Fibroblast of the aortic adventitia (primary cell): ENCODE measurements around the gene CKS2. TPM values are rescaled to one million over a fixed set of nuclear protein-coding genes. Genes with fewer than 3 reads are reported as not detected.

Source experiments
- DNase-seq: peaks from one replicate; pipeline ENCODE4 v3.0.0-alpha.2; 2010; ENCODE audit warnings: low read depth
- H3K4me3 ChIP-seq: 2 replicates; pipeline ENCODE4 v1.5.1; 2011; ENCODE audit warnings: low read depth, mild to moderate bottlenecking, control low read depth, low read length, moderate library complexity
- total RNA-seq: library from RNA; depleted of rRNA; stranded (reverse); fragments of >200 nt; gene quantifications from 2 replicates; pipeline ENCODE4 v1.2.3, GENCODE V29; 2012; ENCODE audit warnings: low replicate concordance
- TF ChIP-seq, protein P1 (sequence below): IDR thresholded peaks from 2 replicates; pipeline ENCODE4 v1.5.1; 2011; ENCODE audit warnings: mild to moderate bottlenecking, low read length, control low read depth, inconsistent platforms; ENCODE audit not compliant: insufficient read depth

The CKS2 gene
- total RNA-seq, 1 donor: 104 TPM

DNA sequence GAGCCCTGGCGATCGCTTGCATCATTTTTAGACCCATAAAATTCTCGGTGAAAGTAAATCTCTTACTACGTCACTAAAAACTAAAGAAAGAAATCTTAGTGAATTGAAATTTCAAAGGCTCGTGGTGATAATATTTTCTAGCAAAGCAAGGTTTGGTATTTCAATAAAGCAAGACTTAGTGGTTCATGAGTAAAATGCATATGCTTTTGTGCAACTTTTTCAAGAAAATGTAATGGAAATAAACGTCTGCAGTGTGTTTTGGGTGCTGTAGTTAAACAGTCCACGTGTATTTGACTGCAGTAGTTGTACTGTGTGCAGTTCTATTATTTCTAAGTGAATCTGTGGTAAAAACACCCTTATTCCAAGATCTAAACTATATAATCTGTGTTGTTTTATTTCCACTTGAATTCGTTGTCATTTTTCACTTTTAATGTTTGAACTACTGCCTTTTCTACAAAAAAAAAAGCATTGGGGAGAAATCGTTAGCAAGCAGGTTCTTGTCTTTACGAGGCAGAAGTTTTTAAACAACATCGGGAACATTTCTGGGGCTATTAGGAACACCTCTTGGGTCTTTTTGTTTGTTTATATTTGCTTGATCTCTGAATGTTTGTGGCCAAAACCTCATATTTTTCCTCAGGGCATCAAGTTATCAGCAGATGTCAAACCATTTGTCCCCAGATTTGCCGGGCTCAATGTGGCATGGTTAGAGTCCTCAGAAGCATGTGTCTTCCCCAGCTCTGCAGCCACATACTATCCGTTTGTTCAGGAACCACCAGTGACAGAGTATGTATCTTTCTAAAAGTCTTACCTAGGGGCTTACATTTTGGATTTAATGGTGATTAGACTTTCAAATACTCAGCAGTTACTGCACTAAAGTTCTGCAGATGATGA, 8.3 kb downstream of the CKS2 start:
- DNase-seq: no peak
- TF ChIP-seq, protein P1, sequence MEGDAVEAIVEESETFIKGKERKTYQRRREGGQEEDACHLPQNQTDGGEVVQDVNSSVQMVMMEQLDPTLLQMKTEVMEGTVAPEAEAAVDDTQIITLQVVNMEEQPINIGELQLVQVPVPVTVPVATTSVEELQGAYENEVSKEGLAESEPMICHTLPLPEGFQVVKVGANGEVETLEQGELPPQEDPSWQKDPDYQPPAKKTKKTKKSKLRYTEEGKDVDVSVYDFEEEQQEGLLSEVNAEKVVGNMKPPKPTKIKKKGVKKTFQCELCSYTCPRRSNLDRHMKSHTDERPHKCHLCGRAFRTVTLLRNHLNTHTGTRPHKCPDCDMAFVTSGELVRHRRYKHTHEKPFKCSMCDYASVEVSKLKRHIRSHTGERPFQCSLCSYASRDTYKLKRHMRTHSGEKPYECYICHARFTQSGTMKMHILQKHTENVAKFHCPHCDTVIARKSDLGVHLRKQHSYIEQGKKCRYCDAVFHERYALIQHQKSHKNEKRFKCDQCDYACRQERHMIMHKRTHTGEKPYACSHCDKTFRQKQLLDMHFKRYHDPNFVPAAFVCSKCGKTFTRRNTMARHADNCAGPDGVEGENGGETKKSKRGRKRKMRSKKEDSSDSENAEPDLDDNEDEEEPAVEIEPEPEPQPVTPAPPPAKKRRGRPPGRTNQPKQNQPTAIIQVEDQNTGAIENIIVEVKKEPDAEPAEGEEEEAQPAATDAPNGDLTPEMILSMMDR: no peak
- peak overlapping the region; percentile 80 for H3K4me3 ChIP-seq

DNA sequence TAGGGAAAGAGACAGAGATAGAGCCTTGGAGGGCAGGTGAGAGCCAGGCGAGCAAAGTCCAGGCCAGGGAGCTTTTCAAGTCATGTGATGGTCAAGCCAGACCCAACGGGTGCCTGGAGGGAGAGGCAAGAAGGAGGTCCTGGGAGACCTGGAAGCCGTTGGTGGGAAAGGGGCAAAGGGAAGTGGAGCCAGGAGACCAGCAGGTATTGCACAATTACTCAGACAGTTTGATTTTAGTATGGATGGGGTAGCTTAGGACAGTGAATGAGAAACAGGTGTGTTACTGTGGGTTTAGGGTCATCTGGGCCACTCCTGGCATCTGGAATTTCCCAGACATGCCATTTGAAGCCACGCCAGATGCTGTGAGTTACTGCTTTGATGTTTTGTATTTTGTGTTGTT, 12.4 kb downstream of the CKS2 start:
- TF ChIP-seq, protein P1: no peak
- DNase-seq: no peak
- H3K4me3 ChIP-seq: no peak overlapping the region

DNA sequence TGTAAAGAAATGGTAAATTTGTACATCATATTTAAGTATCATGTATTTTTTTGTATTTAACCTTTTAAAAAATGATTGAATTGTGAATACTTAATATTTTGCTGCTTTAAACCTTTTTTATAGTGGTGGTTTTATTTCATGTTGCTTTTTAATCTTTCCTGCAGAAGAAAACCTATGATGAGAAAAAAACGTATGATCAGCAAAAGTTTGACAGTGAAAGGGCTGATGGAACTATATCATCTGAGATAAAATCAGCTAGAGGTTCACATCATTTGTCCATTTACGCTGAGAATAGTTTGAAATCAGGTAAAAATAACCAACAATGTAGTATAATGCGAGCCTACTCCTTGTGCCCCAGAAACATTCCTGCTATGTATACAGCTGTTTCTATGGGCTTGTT, 14.7 kb downstream of the CKS2 start:
- no peak for DNase-seq
- TF ChIP-seq, protein P1: no peak
- H3K4me3 ChIP-seq: no peak overlapping the region

DNA sequence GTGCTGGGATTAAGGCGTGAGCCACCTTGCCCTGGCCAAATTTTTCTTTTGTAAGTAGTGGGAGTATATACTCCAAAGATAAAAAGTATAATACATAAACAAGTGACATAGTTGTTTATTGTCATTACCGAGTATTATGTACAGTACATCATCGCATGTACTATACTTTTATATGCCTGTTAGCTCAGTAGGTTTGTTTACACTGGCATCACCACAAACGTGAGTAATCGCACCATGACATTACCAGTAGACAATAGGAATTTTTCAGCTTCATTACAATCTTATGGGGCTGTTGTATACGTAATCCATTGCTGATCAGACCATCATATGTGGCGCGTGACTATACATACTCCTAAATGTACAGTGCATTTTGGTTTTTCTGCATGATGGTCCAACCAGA, 17.1 kb downstream of the CKS2 start:
- no peak overlapping the region for H3K4me3 ChIP-seq
- DNase-seq: no peak
- TF ChIP-seq, protein P1: no peak

DNA sequence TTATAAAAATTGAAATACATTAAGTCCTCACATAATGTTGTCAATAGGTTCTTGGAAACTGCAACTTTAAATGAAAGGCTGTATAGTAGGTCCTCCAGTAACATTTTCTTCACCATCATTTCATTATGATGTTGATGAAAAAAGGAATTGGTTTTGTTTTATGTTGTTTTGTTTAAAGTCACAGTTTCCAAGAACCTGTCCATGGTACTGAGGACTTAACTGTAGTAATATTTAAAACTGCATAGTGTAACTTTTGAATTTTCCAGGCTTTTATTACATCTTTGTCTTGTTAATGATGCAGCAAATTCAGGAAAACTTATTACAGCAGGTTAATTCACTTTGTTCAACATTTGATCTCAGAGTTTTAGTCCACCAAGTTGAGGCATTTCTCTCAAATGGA, 18.9 kb downstream of the CKS2 start:
- TF ChIP-seq, protein P1: no peak

DNA sequence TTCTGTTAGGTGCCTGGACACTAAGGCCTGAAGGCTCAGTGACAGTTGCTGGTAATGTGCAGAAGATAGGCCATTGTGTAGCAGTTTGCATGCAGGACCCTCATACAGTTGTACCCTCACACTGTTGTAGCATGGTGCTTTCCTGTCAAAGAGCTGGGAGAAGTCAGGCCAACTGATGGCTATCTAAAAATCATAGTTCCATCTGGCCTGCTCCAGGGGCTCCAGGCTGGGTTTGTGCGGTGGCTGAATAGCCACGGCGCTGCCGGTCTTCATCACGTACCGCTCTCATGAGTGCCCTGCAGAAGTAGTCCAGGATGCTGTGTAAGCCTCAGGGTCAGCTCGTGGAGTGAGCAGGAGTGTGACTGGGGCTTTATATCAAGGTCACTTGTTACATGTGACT, 19.5 kb downstream of the CKS2 start:
- no peak overlapping the region for H3K4me3 ChIP-seq
- TF ChIP-seq, protein P1: no peak
- no peak for DNase-seq

More for the DNA sequence above, 18.9 kb downstream of the CKS2 start:
- H3K4me3 ChIP-seq: no peak overlapping the region
- no peak for DNase-seq
